GM10248 (cell line): ENCODE results near the gene PDAP1.
"Not testable (repeated sequence)": the region's sequence is repeated elsewhere in the genome, so short reads cannot be mapped to it uniquely, and the experiment has no call there.

Experiments used
- CTCF ChIA-PET: fragments of 300-600 bp; sonication (Branson Sonifier 250); formaldehyde crosslinking; extraction: SDS; loops from one replicate; lab custom pipeline; 2021; ENCODE audit warnings: antibody characterized with exemption; lab: Yijun Ruan, JAX
- POLR2A ChIA-PET: fragments of 350-650 bp; sonication (Branson Sonifier 250); formaldehyde crosslinking; extraction: SDS; loops from one replicate; lab custom pipeline; 2020; ENCODE audit warnings: antibody characterized with exemption; lab: Yijun Ruan, JAX
- DNase-seq: peaks from one replicate; pipeline ENCODE4 v3.0.0; 2012; ENCODE audit errors: extremely low spot score
- CTCF ChIP-seq: IDR thresholded peaks from 2 replicates; pipeline ENCODE4 v1.5.1; 2012; ENCODE audit warnings: mild to moderate bottlenecking, low read depth; ENCODE audit errors: extremely low read depth, missing control alignments, control extremely low read depth

Gene PDAP1

GRCh38 chr7:99446096-99446495, 37.7 kb upstream of the PDAP1 start:
- CTCF ChIA-PET, result no interaction called here

GRCh38 chr7:99440195-99440594, 31.8 kb upstream of the PDAP1 start:
- ChIA-PET CTCF (no interaction called here), POLR2A (no interaction called here)
- TF ChIP-seq CTCF, result no peak
- no peak for DNase-seq

More at GRCh38 chr7:99446096-99446495, 37.7 kb upstream of the PDAP1 start:
- POLR2A ChIA-PET, result no interaction called here
- DNase-seq, result no peak
- TF ChIP-seq CTCF, result no peak

- POLR2A ChIA-PET, result interaction anchor here (0.6 to 1.0 kb wide), 6 partner anchors 9 to 66 kb away, joined by 3 read pairs; no protein-coding TSS in a partner anchor
- TF ChIP-seq CTCF, result no peak
- DNase-seq, result peak; percentile 99
- CTCF ChIA-PET, result interaction anchor here (0.6 to 1.2 kb wide), 2 partner anchors 20 to 23 kb away, joined by 3 read pairs; no protein-coding TSS in a partner anchor
Measured at GRCh38 chr7:99438573-99439480, 30.4 kb upstream of the PDAP1 start, which contains the start of the genes CPSF4 and PTCD1. CPSF4 (plus strand) TSS chr7:99438943; CDS start chr7:99439083, 140 bp downstream. PTCD1 (minus strand) TSS chr7:99438798; CDS start chr7:99435242, 3,556 bp downstream.

- CTCF ChIA-PET, result interaction anchor here (0.6 kb wide), 1 partner anchor 21 kb away, joined by 3 read pairs; no protein-coding TSS in a partner anchor
- POLR2A ChIA-PET, result interaction anchor here (0.6 to 1.0 kb wide), 5 partner anchors 16 to 67 kb away, joined by 3 read pairs; no protein-coding TSS in a partner anchor
- TF ChIP-seq CTCF, result no peak
- no peak for DNase-seq
Measured at GRCh38 chr7:99437946-99438572, 29.7 kb upstream of the PDAP1 start.

- POLR2A ChIA-PET, result interaction anchor here (0.5 kb wide), 1 partner anchor 29 kb away, joined by 9 read pairs; no protein-coding TSS in a partner anchor
- no peak for TF ChIP-seq CTCF
- CTCF ChIA-PET, result no interaction called here
- DNase-seq, result no peak
Measured at GRCh38 chr7:99433158-99433557, 24.8 kb upstream of the PDAP1 start.

- POLR2A ChIA-PET, result not testable (repeated sequence)
- CTCF ChIA-PET, result interaction anchor here (1.3 kb wide), 1 partner anchor 19 kb away, joined by 3 read pairs; no protein-coding TSS in a partner anchor
Measured at GRCh38 chr7:99431756-99432540, 23.6 kb upstream of the PDAP1 start.

More at GRCh38 chr7:99431756-99432540, 23.6 kb upstream of the PDAP1 start:
- not testable (repeated sequence) for DNase-seq
